Astrocyte of the cerebellum (primary cell): ENCODE results near the gene MAPK10.

Source experiments
- DNase-seq: peaks from one replicate; pipeline ENCODE4 v3.0.0-alpha.2; 2011; ENCODE audit warnings: low read depth
- H3K4me3 ChIP-seq: 2 replicates; pipeline ENCODE4 v1.5.1; 2011; ENCODE audit warnings: mild to moderate bottlenecking, low read depth, low read length, moderate library complexity
- CTCF ChIP-seq: IDR thresholded peaks from 2 replicates; pipeline ENCODE4 v1.5.1; 2012; ENCODE audit warnings: low read length, low read depth, moderate library complexity, mild to moderate bottlenecking; ENCODE audit errors: missing control alignments
- in situ Hi-C: cut with HindIII; loops from 2 replicates; pipeline ENCODE4 v1.10.0; 2017; ENCODE audit warnings: low sequenced_read_pairs

The MAPK10 gene

DNA sequence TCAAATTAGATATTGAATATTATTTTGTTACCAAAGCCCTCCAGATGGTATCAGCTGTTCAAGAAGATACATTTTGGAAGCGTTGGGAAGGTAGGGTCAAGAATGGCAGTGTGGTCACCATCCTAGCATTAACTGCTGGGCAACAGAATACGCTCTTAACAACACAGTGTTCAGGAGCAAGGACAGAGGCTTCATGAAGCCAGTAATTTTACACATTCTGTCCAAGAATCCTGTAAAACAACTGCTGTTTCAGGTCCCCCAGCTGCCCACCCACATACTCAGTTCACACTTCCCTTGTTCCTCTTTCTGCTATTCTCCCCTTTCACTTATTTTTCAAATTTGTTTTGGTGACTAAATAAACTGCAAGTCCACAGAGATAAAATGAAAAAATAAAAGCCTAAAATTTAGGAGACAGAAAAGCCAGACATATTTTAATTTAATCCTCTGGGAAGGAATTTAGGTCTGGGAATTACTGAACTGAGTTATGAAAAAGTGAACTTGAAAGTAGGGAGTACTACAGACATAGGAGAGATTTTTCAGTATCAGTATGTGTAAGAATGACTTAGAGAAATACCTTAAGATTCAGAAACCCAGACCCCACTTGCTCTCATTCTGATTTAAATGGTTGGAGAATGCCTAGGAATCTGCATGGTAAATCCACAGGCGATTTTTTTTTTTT is 406.7 kb downstream of the MAPK10 start:
- no peak overlapping the region for H3K4me3 ChIP-seq
- TF ChIP-seq CTCF: no peak
- DNase-seq: no peak
- in situ Hi-C loops: no loop called here

DNA sequence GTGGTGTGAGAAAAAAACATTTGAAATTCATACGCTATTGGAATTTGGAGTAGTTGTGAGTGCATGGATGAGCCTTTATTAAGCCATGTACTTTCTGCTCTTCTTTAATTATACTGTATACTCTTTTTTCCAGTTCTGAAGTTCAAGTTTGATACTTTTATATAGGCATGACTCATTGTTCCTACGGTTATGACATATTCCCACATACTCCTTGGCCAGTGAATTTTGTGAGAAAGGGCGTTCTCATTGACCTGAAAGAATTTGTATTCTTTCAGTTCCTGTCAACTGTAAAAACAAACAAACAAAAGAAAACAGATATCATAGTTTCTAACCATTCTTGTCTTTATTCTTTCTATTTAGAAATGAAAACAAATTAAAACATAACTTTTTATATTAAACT is 407.3 kb downstream of the MAPK10 start:
- peak; percentile 69 for DNase-seq
- in situ Hi-C loops: no loop called here
- TF ChIP-seq CTCF: no peak
- H3K4me3 ChIP-seq: no peak overlapping the region

GRCh38 chr4:85951099-85951498 is 408.8 kb downstream of the MAPK10 start:
- TF ChIP-seq CTCF: no peak
- in situ Hi-C loops: no loop called here
- DNase-seq: no peak
- H3K4me3 ChIP-seq: no peak overlapping the region

- no peak for TF ChIP-seq CTCF
- DNase-seq: no peak
- in situ Hi-C loops: no loop called here
- no peak overlapping the region for H3K4me3 ChIP-seq
Observed at GRCh38 chr4:85946821-85947220, 413.0 kb downstream of the MAPK10 start.

- no peak for TF ChIP-seq CTCF
- in situ Hi-C loops: no loop called here
Observed at GRCh38 chr4:85942107-85942506, 417.7 kb downstream of the MAPK10 start.

DNA sequence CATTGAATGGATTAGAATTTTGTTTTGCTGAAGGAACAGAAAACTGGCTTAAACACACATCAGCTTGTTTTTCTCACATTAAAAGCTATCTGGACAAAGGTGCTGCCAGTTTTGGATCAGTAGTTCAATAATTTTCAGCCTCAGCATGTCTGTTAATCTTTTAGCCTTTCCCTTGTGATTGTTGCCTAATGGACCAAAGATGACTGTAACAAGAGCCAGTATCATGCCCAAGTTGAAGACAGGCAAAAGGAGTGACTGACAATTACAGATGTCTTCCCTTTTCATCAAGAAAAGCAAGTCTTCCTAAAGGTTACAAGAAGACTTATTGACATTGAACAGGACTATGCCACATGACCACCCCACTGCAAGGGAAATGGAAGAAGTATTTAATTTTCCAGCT is 419.7 kb downstream of the MAPK10 start:
- TF ChIP-seq CTCF: no peak
- in situ Hi-C loops: no loop called here

More at GRCh38 chr4:85942107-85942506, 417.7 kb downstream of the MAPK10 start:
- DNase-seq: no peak
- no peak overlapping the region for H3K4me3 ChIP-seq

More for the DNA sequence above, 419.7 kb downstream of the MAPK10 start:
- no peak for DNase-seq
- no peak overlapping the region for H3K4me3 ChIP-seq
